GM23338 (cell line): ENCODE measurements around the gene SERTAD1. TPM values are rescaled to one million over a fixed set of nuclear protein-coding genes. Genes with fewer than 3 reads are reported as not detected.

Experiments used
- ATAC-seq: fragments of 200-7000 bp; cut with Tn5 transposase; 3 replicates; pipeline ENCODE4 v1.9.1; 2020
- DNase-seq: peaks from one replicate; pipeline ENCODE4 v3.0.0-alpha.2; 2015; ENCODE audit warnings: low spot score
- H2AFZ ChIP-seq: fragments of 200-600 bp; sonication (generic); 2 replicates; pipeline ENCODE4 v1.8.0; 2016; ENCODE audit warnings: antibody characterized with exemption, mild to moderate bottlenecking, moderate library complexity
- H3F3A ChIP-seq: fragments of 200-600 bp; sonication (generic); replicated peaks from 2 replicates; pipeline ENCODE4 v1.8.0; 2017; ENCODE audit warnings: antibody characterized with exemption, mixed run types, low read depth
- H3K27ac ChIP-seq: fragments of 200-600 bp; sonication (generic); 2 replicates; pipeline ENCODE4 v1.6.1; 2016; ENCODE audit warnings: low read depth
- H3K27me3 ChIP-seq: fragments of 200-600 bp; sonication (generic); 2 replicates; pipeline ENCODE4 v1.8.0; 2016; ENCODE audit warnings: mild to moderate bottlenecking, mixed run types, moderate library complexity; ENCODE audit not compliant: insufficient read depth
- H3K36me3 ChIP-seq: fragments of 200-600 bp; sonication (generic); 2 replicates; pipeline ENCODE4 v1.8.0; 2016; ENCODE audit warnings: mild to moderate bottlenecking; ENCODE audit not compliant: insufficient read depth
- H3K4me1 ChIP-seq: fragments of 200-600 bp; sonication (generic); 2 replicates; pipeline ENCODE4 v1.8.0; 2016; ENCODE audit warnings: mild to moderate bottlenecking, moderate library complexity; ENCODE audit not compliant: insufficient read depth
- H3K4me2 ChIP-seq: fragments of 200-600 bp; sonication (generic); 2 replicates; pipeline ENCODE4 v1.7.1; 2017; ENCODE audit warnings: mixed run types
- H3K4me3 ChIP-seq: fragments of 200-600 bp; sonication (generic); 2 replicates; pipeline ENCODE4 v1.6.1; 2016; ENCODE audit warnings: mixed run types
- H3K79me2 ChIP-seq: fragments of 200-600 bp; sonication (generic); replicated peaks from 2 replicates; pipeline ENCODE4 v1.8.0; 2017; ENCODE audit warnings: mild to moderate bottlenecking; ENCODE audit not compliant: insufficient read depth
- H3K9me2 ChIP-seq: fragments of 200-600 bp; sonication (generic); 2 replicates; pipeline ENCODE4 v1.8.0; 2017; ENCODE audit not compliant: insufficient read depth
- H4K20me1 ChIP-seq: fragments of 200-600 bp; sonication (generic); replicated peaks from 2 replicates; pipeline ENCODE4 v1.8.0; 2017; ENCODE audit warnings: mild to moderate bottlenecking; ENCODE audit not compliant: insufficient read depth
- H3K27ac Mint-ChIP-seq: 2 replicates; pipeline ENCODE4 v1.8.0; 2020; ENCODE audit warnings: inconsistent platforms, mild to moderate bottlenecking, moderate library complexity, mixed read lengths
- H3K27me3 Mint-ChIP-seq: 3 replicates; pipeline ENCODE4 v1.8.0; 2022; ENCODE audit warnings: low read depth, mild to moderate bottlenecking, moderate library complexity, mixed read lengths, inconsistent platforms; ENCODE audit not compliant: insufficient read depth, poor library complexity
- H3K36me3 Mint-ChIP-seq: 3 replicates; pipeline ENCODE4 v1.8.0; 2021; ENCODE audit warnings: low read depth, mild to moderate bottlenecking, inconsistent platforms, moderate library complexity, mixed read lengths
- H3K4me1 Mint-ChIP-seq: 3 replicates; pipeline ENCODE4 v1.8.0; 2020; ENCODE audit warnings: mild to moderate bottlenecking, inconsistent platforms, mixed read lengths
- H3K4me3 Mint-ChIP-seq: 3 replicates; pipeline ENCODE4 v1.8.0; 2021; ENCODE audit warnings: moderate library complexity, mild to moderate bottlenecking, inconsistent platforms, mixed read lengths
- H3K9me3 Mint-ChIP-seq: 3 replicates; pipeline ENCODE4 v1.8.0; 2020; ENCODE audit warnings: moderate library complexity, mild to moderate bottlenecking, inconsistent platforms, mixed read lengths
- CREB1 ChIP-seq: fragments of 250-450 bp; sonication (Bioruptor Pico); IDR thresholded peaks from 2 replicates; pipeline ENCODE4 v1.5.0; 2020; ENCODE audit warnings: low read depth, mild to moderate bottlenecking, moderate library complexity
- CTCF ChIP-seq, 2 experiments: fragments of 200-600 bp in 1 of 2; sonication (generic) in 1 of 2; conservative IDR thresholded peaks; 2 replicates each; pipeline versions ENCODE4 v1.5.1 to v1.6.1; 2016 to 2017; ENCODE audit warnings: antibody characterized with exemption in 2 of 2, low read depth in 2 of 2, mild to moderate bottlenecking in 2 of 2, moderate library complexity in 1 of 2
- EZH2 ChIP-seq: fragments of 200-600 bp; sonication (generic); IDR thresholded peaks from one replicate; pipeline ENCODE4 v1.8.0; 2017; ENCODE audit warnings: antibody characterized with exemption, mild to moderate bottlenecking, low read depth; ENCODE audit not compliant: unreplicated experiment
- JUNB ChIP-seq: IDR thresholded peaks from one replicate; pipeline ENCODE4 v1.6.1; 2016; ENCODE audit warnings: antibody characterized with exemption; ENCODE audit not compliant: unreplicated experiment
- NANOG ChIP-seq: IDR thresholded peaks from 2 replicates; pipeline ENCODE4 v1.6.1; 2016; ENCODE audit warnings: antibody characterized with exemption, borderline replicate concordance
- POLR2AphosphoS5 ChIP-seq: IDR thresholded peaks from 2 replicates; pipeline ENCODE4 v1.6.1; 2016; ENCODE audit warnings: antibody characterized with exemption, low read depth
- ZNF114 ChIP-seq: fragments of 250-450 bp; sonication (Bioruptor Pico); IDR thresholded peaks from 2 replicates; pipeline ENCODE4 v1.5.0; 2020; ENCODE audit warnings: mild to moderate bottlenecking, moderate library complexity
- ZNF331 ChIP-seq: fragments of 250-450 bp; sonication (Bioruptor Pico); IDR thresholded peaks from 2 replicates; pipeline ENCODE4 v1.5.0; 2020; ENCODE audit warnings: low read depth, mild to moderate bottlenecking, moderate library complexity
- polyA plus RNA-seq: library from polyadenylated mRNA; unstranded; fragments of >200 nt; fragmentation: Nextera tagmentation; extraction: Ambion mirVana; gene quantifications from 2 replicates; pipeline ENCODE4 v1.2.1, GENCODE V29; 2016
- total RNA-seq: library from RNA; depleted of rRNA; stranded (reverse); fragments of >200 nt; shearing (Covaris generic); gene quantifications from 2 replicates; pipeline ENCODE4 v1.2.3, GENCODE V29; 2014
- TF ChIP-seq, protein P1 (sequence below): IDR thresholded peaks from one replicate; pipeline ENCODE4 v1.6.1; 2018; ENCODE audit warnings: antibody characterized with exemption; ENCODE audit not compliant: unreplicated experiment
- TF ChIP-seq, protein P2 (sequence below): fragments of 250-450 bp; sonication (Bioruptor Pico); IDR thresholded peaks from 2 replicates; pipeline ENCODE4 v1.5.0; 2020; ENCODE audit warnings: mild to moderate bottlenecking, moderate library complexity

SERTAD1 gene
- total and polyA plus RNA-seq, 2 experiments from 2014 or later, result 4.6 to 9.1 TPM

- H3K9me3 Mint-ChIP-seq, result no peaks in the 10 kb centered on the region
- no peaks in the 10 kb centered on the region for H3K27me3 ChIP-seq
- peaks cover 9% of the 10 kb centered on the region for H3K36me3 Mint-ChIP-seq
- no peak overlapping the region for H3K27ac Mint-ChIP-seq
- no peak overlapping the region; the same call in 1 of the 2 replicates for H2AFZ ChIP-seq
- ATAC-seq (no peak), DNase-seq (no peak)
- H4K20me1 ChIP-seq, result no peaks in the 10 kb centered on the region
- H3K4me3 Mint-ChIP-seq, result no peak overlapping the region; the same call in 2 of the 3 replicates
- no peak overlapping the region for H3K4me2 ChIP-seq
- TF ChIP-seq JUNB (no peak), CREB1 (no peak), ZNF331 (no peak), POLR2AphosphoS5 (no peak), NANOG (no peak), ZNF114 (CRISPR knock-in tag) (no peak), EZH2 (no peak), CTCF (conservative IDR thresholded peaks at IDR 0.05; ENCODE audit: low read depth in 2 of 2) (no peak)
- TF ChIP-seq, protein P1, sequence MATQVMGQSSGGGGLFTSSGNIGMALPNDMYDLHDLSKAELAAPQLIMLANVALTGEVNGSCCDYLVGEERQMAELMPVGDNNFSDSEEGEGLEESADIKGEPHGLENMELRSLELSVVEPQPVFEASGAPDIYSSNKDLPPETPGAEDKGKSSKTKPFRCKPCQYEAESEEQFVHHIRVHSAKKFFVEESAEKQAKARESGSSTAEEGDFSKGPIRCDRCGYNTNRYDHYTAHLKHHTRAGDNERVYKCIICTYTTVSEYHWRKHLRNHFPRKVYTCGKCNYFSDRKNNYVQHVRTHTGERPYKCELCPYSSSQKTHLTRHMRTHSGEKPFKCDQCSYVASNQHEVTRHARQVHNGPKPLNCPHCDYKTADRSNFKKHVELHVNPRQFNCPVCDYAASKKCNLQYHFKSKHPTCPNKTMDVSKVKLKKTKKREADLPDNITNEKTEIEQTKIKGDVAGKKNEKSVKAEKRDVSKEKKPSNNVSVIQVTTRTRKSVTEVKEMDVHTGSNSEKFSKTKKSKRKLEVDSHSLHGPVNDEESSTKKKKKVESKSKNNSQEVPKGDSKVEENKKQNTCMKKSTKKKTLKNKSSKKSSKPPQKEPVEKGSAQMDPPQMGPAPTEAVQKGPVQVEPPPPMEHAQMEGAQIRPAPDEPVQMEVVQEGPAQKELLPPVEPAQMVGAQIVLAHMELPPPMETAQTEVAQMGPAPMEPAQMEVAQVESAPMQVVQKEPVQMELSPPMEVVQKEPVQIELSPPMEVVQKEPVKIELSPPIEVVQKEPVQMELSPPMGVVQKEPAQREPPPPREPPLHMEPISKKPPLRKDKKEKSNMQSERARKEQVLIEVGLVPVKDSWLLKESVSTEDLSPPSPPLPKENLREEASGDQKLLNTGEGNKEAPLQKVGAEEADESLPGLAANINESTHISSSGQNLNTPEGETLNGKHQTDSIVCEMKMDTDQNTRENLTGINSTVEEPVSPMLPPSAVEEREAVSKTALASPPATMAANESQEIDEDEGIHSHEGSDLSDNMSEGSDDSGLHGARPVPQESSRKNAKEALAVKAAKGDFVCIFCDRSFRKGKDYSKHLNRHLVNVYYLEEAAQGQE, result no peak
- TF ChIP-seq, protein P2, sequence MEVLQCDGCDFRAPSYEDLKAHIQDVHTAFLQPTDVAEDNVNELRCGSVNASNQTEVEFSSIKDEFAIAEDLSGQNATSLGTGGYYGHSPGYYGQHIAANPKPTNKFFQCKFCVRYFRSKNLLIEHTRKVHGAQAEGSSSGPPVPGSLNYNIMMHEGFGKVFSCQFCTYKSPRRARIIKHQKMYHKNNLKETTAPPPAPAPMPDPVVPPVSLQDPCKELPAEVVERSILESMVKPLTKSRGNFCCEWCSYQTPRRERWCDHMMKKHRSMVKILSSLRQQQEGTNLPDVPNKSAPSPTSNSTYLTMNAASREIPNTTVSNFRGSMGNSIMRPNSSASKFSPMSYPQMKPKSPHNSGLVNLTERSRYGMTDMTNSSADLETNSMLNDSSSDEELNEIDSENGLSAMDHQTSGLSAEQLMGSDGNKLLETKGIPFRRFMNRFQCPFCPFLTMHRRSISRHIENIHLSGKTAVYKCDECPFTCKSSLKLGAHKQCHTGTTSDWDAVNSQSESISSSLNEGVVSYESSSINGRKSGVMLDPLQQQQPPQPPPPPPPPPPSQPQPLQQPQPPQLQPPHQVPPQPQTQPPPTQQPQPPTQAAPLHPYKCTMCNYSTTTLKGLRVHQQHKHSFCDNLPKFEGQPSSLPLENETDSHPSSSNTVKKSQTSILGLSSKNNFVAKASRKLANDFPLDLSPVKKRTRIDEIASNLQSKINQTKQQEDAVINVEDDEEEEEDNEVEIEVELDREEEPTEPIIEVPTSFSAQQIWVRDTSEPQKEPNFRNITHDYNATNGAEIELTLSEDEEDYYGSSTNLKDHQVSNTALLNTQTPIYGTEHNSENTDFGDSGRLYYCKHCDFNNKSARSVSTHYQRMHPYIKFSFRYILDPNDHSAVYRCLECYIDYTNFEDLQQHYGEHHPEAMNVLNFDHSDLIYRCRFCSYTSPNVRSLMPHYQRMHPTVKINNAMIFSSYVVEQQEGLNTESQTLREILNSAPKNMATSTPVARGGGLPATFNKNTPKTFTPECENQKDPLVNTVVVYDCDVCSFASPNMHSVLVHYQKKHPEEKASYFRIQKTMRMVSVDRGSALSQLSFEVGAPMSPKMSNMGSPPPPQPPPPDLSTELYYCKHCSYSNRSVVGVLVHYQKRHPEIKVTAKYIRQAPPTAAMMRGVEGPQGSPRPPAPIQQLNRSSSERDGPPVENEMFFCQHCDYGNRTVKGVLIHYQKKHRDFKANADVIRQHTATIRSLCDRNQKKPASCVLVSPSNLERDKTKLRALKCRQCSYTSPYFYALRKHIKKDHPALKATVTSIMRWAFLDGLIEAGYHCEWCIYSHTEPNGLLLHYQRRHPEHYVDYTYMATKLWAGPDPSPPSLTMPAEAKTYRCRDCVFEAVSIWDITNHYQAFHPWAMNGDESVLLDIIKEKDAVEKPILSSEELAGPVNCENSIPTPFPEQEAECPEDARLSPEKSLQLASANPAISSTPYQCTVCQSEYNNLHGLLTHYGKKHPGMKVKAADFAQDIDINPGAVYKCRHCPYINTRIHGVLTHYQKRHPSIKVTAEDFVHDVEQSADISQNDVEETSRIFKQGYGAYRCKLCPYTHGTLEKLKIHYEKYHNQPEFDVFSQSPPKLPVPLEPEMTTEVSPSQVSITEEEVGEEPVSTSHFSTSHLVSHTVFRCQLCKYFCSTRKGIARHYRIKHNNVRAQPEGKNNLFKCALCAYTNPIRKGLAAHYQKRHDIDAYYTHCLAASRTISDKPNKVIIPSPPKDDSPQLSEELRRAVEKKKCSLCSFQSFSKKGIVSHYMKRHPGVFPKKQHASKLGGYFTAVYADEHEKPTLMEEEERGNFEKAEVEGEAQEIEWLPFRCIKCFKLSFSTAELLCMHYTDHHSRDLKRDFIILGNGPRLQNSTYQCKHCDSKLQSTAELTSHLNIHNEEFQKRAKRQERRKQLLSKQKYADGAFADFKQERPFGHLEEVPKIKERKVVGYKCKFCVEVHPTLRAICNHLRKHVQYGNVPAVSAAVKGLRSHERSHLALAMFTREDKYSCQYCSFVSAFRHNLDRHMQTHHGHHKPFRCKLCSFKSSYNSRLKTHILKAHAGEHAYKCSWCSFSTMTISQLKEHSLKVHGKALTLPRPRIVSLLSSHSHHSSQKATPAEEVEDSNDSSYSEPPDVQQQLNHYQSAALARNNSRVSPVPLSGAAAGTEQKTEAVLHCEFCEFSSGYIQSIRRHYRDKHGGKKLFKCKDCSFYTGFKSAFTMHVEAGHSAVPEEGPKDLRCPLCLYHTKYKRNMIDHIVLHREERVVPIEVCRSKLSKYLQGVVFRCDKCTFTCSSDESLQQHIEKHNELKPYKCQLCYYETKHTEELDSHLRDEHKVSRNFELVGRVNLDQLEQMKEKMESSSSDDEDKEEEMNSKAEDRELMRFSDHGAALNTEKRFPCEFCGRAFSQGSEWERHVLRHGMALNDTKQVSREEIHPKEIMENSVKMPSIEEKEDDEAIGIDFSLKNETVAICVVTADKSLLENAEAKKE (CRISPR knock-in tag), result no peak
- H3K27me3 Mint-ChIP-seq, result peaks cover 2% of the 10 kb centered on the region
- no peak overlapping the region for H3K27ac ChIP-seq
- H3K4me1 ChIP-seq, result peaks cover 18% of the 10 kb centered on the region
- no peak overlapping the region for H3K4me3 ChIP-seq
- H3K79me2 ChIP-seq, result no peaks in the 10 kb centered on the region
- H3K9me2 ChIP-seq, result no peaks in the 10 kb centered on the region
- H3F3A ChIP-seq, result no peaks in the 10 kb centered on the region
- peaks cover 29% of the 10 kb centered on the region for H3K4me1 Mint-ChIP-seq
- H3K36me3 ChIP-seq, result no peaks in the 10 kb centered on the region
These were observed 7.8 kb downstream of the SERTAD1 start for GRCh38 chr19:40418040-40418439.
